Astrocyte of the spinal cord (primary cell): Measurements from ENCODE around the gene ZMYND19.
"Not testable (repeated sequence)": the region's sequence is repeated elsewhere in the genome, so short reads cannot be mapped to it uniquely, and the experiment has no call there.

Source experiments
- DNase-seq: peaks from one replicate; pipeline ENCODE4 v3.0.0; 2011; ENCODE audit warnings: low read depth, low spot score
- H3K4me3 ChIP-seq: 2 replicates; pipeline ENCODE4 v1.5.1; 2011; ENCODE audit warnings: low read depth, mild to moderate bottlenecking, low read length, moderate library complexity
- CTCF ChIP-seq: IDR thresholded peaks from 2 replicates; pipeline ENCODE4 v1.5.1; 2012; ENCODE audit warnings: low read depth, mild to moderate bottlenecking, low read length, inconsistent platforms
- in situ Hi-C: cut with HindIII; loops from 2 replicates; pipeline ENCODE4 v1.10.0; 2017; ENCODE audit warnings: low sequenced_read_pairs

ZMYND19 gene

GRCh38 chr9:137574192-137574591, 16.1 kb downstream of the ZMYND19 start:
- in situ Hi-C loops = no loop called here
- TF ChIP-seq CTCF = no peak
- no peak for DNase-seq
- no peak overlapping the region for H3K4me3 ChIP-seq

- in situ Hi-C loops = no loop called here
- H3K4me3 ChIP-seq = no peak overlapping the region
- no peak for TF ChIP-seq CTCF
- no peak for DNase-seq
Observed at GRCh38 chr9:137570566-137570965, 19.7 kb downstream of the ZMYND19 start.

- no peak for DNase-seq
- TF ChIP-seq CTCF = no peak
- in situ Hi-C loops = no loop called here
- H3K4me3 ChIP-seq = no peak overlapping the region
Observed at GRCh38 chr9:137569609-137570203, 20.6 kb downstream of the ZMYND19 start.

- DNase-seq, in situ Hi-C loops: not testable (repeated sequence)
Observed at GRCh38 chr9:137568445-137568844, 21.9 kb downstream of the ZMYND19 start.

GRCh38 chr9:137564817-137565411, 25.4 kb downstream of the ZMYND19 start:
- no peak overlapping the region for H3K4me3 ChIP-seq
- TF ChIP-seq CTCF = no peak
- in situ Hi-C loops = no loop called here
- no peak for DNase-seq

More at GRCh38 chr9:137568445-137568844, 21.9 kb downstream of the ZMYND19 start:
- H3K4me3 ChIP-seq = not testable (repeated sequence)

GRCh38 chr9:137564134-137564533, 26.2 kb downstream of the ZMYND19 start:
- TF ChIP-seq CTCF = no peak
- no peak overlapping the region for H3K4me3 ChIP-seq
- in situ Hi-C loops = no loop called here
- no peak for DNase-seq

- no peak overlapping the region for H3K4me3 ChIP-seq
- in situ Hi-C loops = no loop called here
- DNase-seq = no peak
- no peak for TF ChIP-seq CTCF
Observed at GRCh38 chr9:137558127-137558526, 32.2 kb downstream of the ZMYND19 start.
